Naive B cell (primary cell): ENCODE data around the gene PEX14. TPM values are rescaled to one million over a fixed set of nuclear protein-coding genes. Genes with fewer than 3 reads are reported as not detected.
A peak's percentile ranks its signal among the peaks of the same experiment; 100 is the strongest.
"Not testable (repeated sequence)": the region's sequence is repeated elsewhere in the genome, so short reads cannot be mapped to it uniquely, and the experiment has no call there.

Experiments
- ATAC-seq, 2 donors: fragments of 150-1000 bp; cut with Tn5 transposase; 2 replicates each; pipeline ENCODE4 v1.10.0; 2021; ENCODE audit warnings: low read depth in 2 of 2, mild to moderate bottlenecking in 2 of 2, moderate library complexity in 2 of 2
- DNase-seq: peaks from one replicate; pipeline ENCODE4 v3.0.0; 2022
- H3K27ac Mint-ChIP-seq, 6 donors: one replicate each; pipeline ENCODE4 v1.8.0; 2020 to 2022; ENCODE audit warnings: mild to moderate bottlenecking in 6 of 6, mixed read lengths in 6 of 6, moderate library complexity in 5 of 6, inconsistent platforms in 2 of 6
- H3K27me3 Mint-ChIP-seq, 3 donors: one replicate each; pipeline ENCODE4 v1.8.0; 2021 to 2022; ENCODE audit warnings: mixed read lengths in 3 of 3, mild to moderate bottlenecking in 1 of 3
- H3K36me3 Mint-ChIP-seq, 2 donors: one replicate each; pipeline ENCODE4 v1.8.0; 2020 to 2022; ENCODE audit warnings: mixed read lengths in 2 of 2, inconsistent platforms in 1 of 2, mild to moderate bottlenecking in 1 of 2
- H3K4me1 Mint-ChIP-seq, 3 donors: one replicate each; pipeline ENCODE4 v1.8.0; 2020 to 2022; ENCODE audit warnings: mixed read lengths in 3 of 3, inconsistent platforms in 1 of 3, mild to moderate bottlenecking in 1 of 3, moderate library complexity in 1 of 3
- H3K4me3 Mint-ChIP-seq, 8 donors: one replicate each; pipeline ENCODE4 v1.8.0; 2020 to 2022; ENCODE audit warnings: mild to moderate bottlenecking in 8 of 8, mixed read lengths in 8 of 8, moderate library complexity in 8 of 8, inconsistent platforms in 2 of 8
- H3K9me3 Mint-ChIP-seq, 7 donors: one replicate each; pipeline ENCODE4 v1.8.0; 2020 to 2022; ENCODE audit warnings: mixed read lengths in 7 of 7, mild to moderate bottlenecking in 5 of 7, inconsistent platforms in 2 of 7, moderate library complexity in 1 of 7
- polyA plus RNA-seq, 6 donors: library from polyadenylated mRNA; unstranded; fragments of 300-500 nt; fragmentation: Illumina TruSeq; gene quantifications; one replicate each; pipeline ENCODE4 v1.2.3, GENCODE V29; 2021; ENCODE audit warnings: low read depth in 6 of 6

Gene PEX14
- polyA plus RNA-seq, 6 donors from 2014 or later = 2.6 to 4.2 (median 3.6) TPM

GRCh38 chr1:10490286-10490970 lies 15.7 kb downstream of the PEX14 start:
- peak overlapping the region in 1 of 6 donors; percentile 74 for H3K27ac Mint-ChIP-seq
- DNase-seq (no peak), ATAC-seq (no peak)
- H3K4me3 Mint-ChIP-seq = no peak overlapping the region
- H3K36me3 Mint-ChIP-seq = peaks cover 4 to 5% of the 10 kb centered on the region in 2 donors
- peaks cover 0 to 2% (median 0%) of the 10 kb centered on the region in 7 donors for H3K9me3 Mint-ChIP-seq
- H3K4me1 Mint-ChIP-seq = peaks cover 19 to 25% (median 20%) of the 10 kb centered on the region in 3 donors
- no peaks in the 10 kb centered on the region for H3K27me3 Mint-ChIP-seq

GRCh38 chr1:10494418-10494753 lies 19.6 kb downstream of the PEX14 start:
- peaks cover 21 to 31% (median 27%) of the 10 kb centered on the region in 3 donors for H3K4me1 Mint-ChIP-seq
- no peak for DNase-seq

GRCh38 chr1:10494754-10495474 lies 20.2 kb downstream of the PEX14 start:
- peaks cover 16 to 26% (median 22%) of the 10 kb centered on the region in 3 donors for H3K4me1 Mint-ChIP-seq

More at GRCh38 chr1:10494418-10494753, 19.6 kb downstream of the PEX14 start:
- peak overlapping the region in 7 of 8 donors; percentile 70 to 95 (median 90) for H3K4me3 Mint-ChIP-seq
- H3K36me3 Mint-ChIP-seq = peaks cover 0 to 5% of the 10 kb centered on the region in 2 donors
- no peaks in the 10 kb centered on the region for H3K9me3 Mint-ChIP-seq
- ATAC-seq = no peak
- H3K27me3 Mint-ChIP-seq = no peaks in the 10 kb centered on the region
- peak overlapping the region in 4 of 6 donors; percentile 89 to 98 (median 94) for H3K27ac Mint-ChIP-seq

GRCh38 chr1:10495475-10495817 lies 20.7 kb downstream of the PEX14 start:
- Mint-ChIP-seq H3K4me3 (peak overlapping the region; percentile 70 to 95 (median 90)), H3K27ac (peak overlapping the region; percentile 89 to 98 (median 94)), H3K27me3 (no peaks in the 10 kb centered on the region), H3K36me3 (no peaks in the 10 kb centered on the region), H3K9me3 (no peaks in the 10 kb centered on the region), H3K4me1 (peaks cover 16 to 26% (median 21%) of the 10 kb centered on the region in 3 donors)
- DNase-seq (no peak), ATAC-seq (no peak)

More at GRCh38 chr1:10494754-10495474, 20.2 kb downstream of the PEX14 start:
- no peaks in the 10 kb centered on the region for H3K9me3 Mint-ChIP-seq
- H3K27ac Mint-ChIP-seq = peak overlapping the region; percentile 89 to 98 (median 94)
- ATAC-seq (peak; percentile 90 to 93), DNase-seq (peak; percentile 73)
- H3K27me3 Mint-ChIP-seq = no peaks in the 10 kb centered on the region
- H3K36me3 Mint-ChIP-seq = peaks cover 0 to under 1% of the 10 kb centered on the region in 2 donors
- peak overlapping the region; percentile 70 to 95 (median 90) for H3K4me3 Mint-ChIP-seq

GRCh38 chr1:10495952-10496351 lies 21.2 kb downstream of the PEX14 start:
- H3K27ac Mint-ChIP-seq = peak overlapping the region; percentile 60 to 98 (median 91)
- DNase-seq (no peak), ATAC-seq (no peak)
- H3K36me3 Mint-ChIP-seq = no peaks in the 10 kb centered on the region
- H3K4me1 Mint-ChIP-seq = peaks cover 16 to 26% (median 21%) of the 10 kb centered on the region in 3 donors
- no peaks in the 10 kb centered on the region for H3K27me3 Mint-ChIP-seq
- no peaks in the 10 kb centered on the region for H3K9me3 Mint-ChIP-seq
- H3K4me3 Mint-ChIP-seq = no peak overlapping the region

GRCh38 chr1:10497109-10497508 lies 22.4 kb downstream of the PEX14 start:
- DNase-seq (no peak), ATAC-seq (no peak)
- Mint-ChIP-seq H3K27ac (peak overlapping the region in 1 of 6 donors; percentile 89), H3K4me3 (no peak overlapping the region), H3K27me3 (no peaks in the 10 kb centered on the region), H3K4me1 (peaks cover 16 to 26% (median 21%) of the 10 kb centered on the region in 3 donors), H3K9me3 (no peaks in the 10 kb centered on the region), H3K36me3 (no peaks in the 10 kb centered on the region)

- DNase-seq (no peak), ATAC-seq (no peak)
- H3K4me1 Mint-ChIP-seq = peaks cover 16 to 26% (median 17%) of the 10 kb centered on the region in 3 donors
- H3K4me3 Mint-ChIP-seq = no peak overlapping the region
- no peak overlapping the region for H3K27ac Mint-ChIP-seq
- no peaks in the 10 kb centered on the region for H3K27me3 Mint-ChIP-seq
- no peaks in the 10 kb centered on the region for H3K36me3 Mint-ChIP-seq
- no peaks in the 10 kb centered on the region for H3K9me3 Mint-ChIP-seq
Observed at GRCh38 chr1:10498231-10498630, 23.5 kb downstream of the PEX14 start.

GRCh38 chr1:10502206-10502605 lies 27.5 kb downstream of the PEX14 start:
- no peak overlapping the region for H3K27ac Mint-ChIP-seq

GRCh38 chr1:10504249-10504648 lies 29.5 kb downstream of the PEX14 start:
- H3K27ac Mint-ChIP-seq = peak overlapping the region in 3 of 6 donors; percentile 47 to 69 (median 49)
- no peak for ATAC-seq

More at GRCh38 chr1:10502206-10502605, 27.5 kb downstream of the PEX14 start:
- Mint-ChIP-seq H3K4me3 (peak overlapping the region in 1 of 8 donors; percentile 56), H3K36me3 (no peaks in the 10 kb centered on the region), H3K4me1 (peaks cover 2 to 11% (median 5%) of the 10 kb centered on the region in 3 donors), H3K27me3 (no peaks in the 10 kb centered on the region), H3K9me3 (no peaks in the 10 kb centered on the region)
- ATAC-seq (no peak), DNase-seq (no peak)

GRCh38 chr1:10506046-10506676 lies 31.4 kb downstream of the PEX14 start:
- not testable (repeated sequence) for H3K27me3 Mint-ChIP-seq, ATAC-seq, H3K9me3 Mint-ChIP-seq, H3K36me3 Mint-ChIP-seq, DNase-seq, H3K4me3 Mint-ChIP-seq
- peaks cover 24 to 38% (median 30%) of the 10 kb centered on the region in 3 donors for H3K4me1 Mint-ChIP-seq
- peak overlapping the region in 4 of 6 donors; percentile 44 to 89 (median 77) for H3K27ac Mint-ChIP-seq

More at GRCh38 chr1:10504249-10504648, 29.5 kb downstream of the PEX14 start:
- Mint-ChIP-seq H3K9me3 (no peaks in the 10 kb centered on the region), H3K27me3 (no peaks in the 10 kb centered on the region), H3K4me1 (peaks cover 11 to 25% (median 18%) of the 10 kb centered on the region in 3 donors), H3K36me3 (no peaks in the 10 kb centered on the region), H3K4me3 (no peak overlapping the region)
- DNase-seq = no peak

- DNase-seq = no peak
- Mint-ChIP-seq H3K4me1 (peaks cover 29 to 43% (median 35%) of the 10 kb centered on the region in 3 donors), H3K36me3 (no peaks in the 10 kb centered on the region), H3K4me3 (no peak overlapping the region), H3K9me3 (no peaks in the 10 kb centered on the region), H3K27ac (peak overlapping the region in 3 of 6 donors; percentile 7 to 89 (median 74)), H3K27me3 (no peaks in the 10 kb centered on the region)
- no peak for ATAC-seq
Observed at GRCh38 chr1:10506677-10507047, 31.9 kb downstream of the PEX14 start.

GRCh38 chr1:10507111-10507879 lies 32.5 kb downstream of the PEX14 start:
- ATAC-seq (peak; percentile 77 to 80), DNase-seq (peak; percentile 14)
- Mint-ChIP-seq H3K4me1 (peaks cover 30 to 46% (median 36%) of the 10 kb centered on the region in 3 donors), H3K36me3 (no peaks in the 10 kb centered on the region), H3K4me3 (peak overlapping the region in 4 of 8 donors; percentile 5 to 19 (median 15)), H3K27me3 (no peaks in the 10 kb centered on the region), H3K9me3 (no peaks in the 10 kb centered on the region), H3K27ac (peak overlapping the region in 3 of 6 donors; percentile 54 to 79 (median 61))

GRCh38 chr1:10508511-10508951 lies 33.8 kb downstream of the PEX14 start:
- H3K27ac Mint-ChIP-seq = no peak overlapping the region
- H3K4me1 Mint-ChIP-seq = peaks cover 33 to 49% (median 42%) of the 10 kb centered on the region in 3 donors
- H3K27me3 Mint-ChIP-seq = no peaks in the 10 kb centered on the region
- DNase-seq = no peak
- H3K9me3 Mint-ChIP-seq = no peaks in the 10 kb centered on the region
- H3K36me3 Mint-ChIP-seq = no peaks in the 10 kb centered on the region
- peak overlapping the region in 2 of 8 donors; percentile 15 to 44 for H3K4me3 Mint-ChIP-seq
- no peak for ATAC-seq
